Measurements from ENCODE around the gene MPI.

- TF ChIP-seq CTCF (IDR thresholded peaks at IDR 0.05) (no peak), POLR2A (IDR thresholded peaks at IDR 0.05) (no peak)
Observed at GRCh38 chr15:74937272-74937589, 47.4 kb downstream of the MPI start.
